NCI-H128 (cell line): ENCODE results near the gene GALNT2.

Experiments used
- DNase-seq: peaks from one replicate; lab custom pipeline; 2025; ENCODE audit not compliant: unreplicated experiment; lab: John Stamatoyannopoulos, UW

The GALNT2 gene

GRCh38 chr1:230270559-230271281 lies 203.7 kb downstream of the GALNT2 start:
- no peak for DNase-seq

GRCh38 chr1:230271300-230272035 lies 204.4 kb downstream of the GALNT2 start:
- DNase-seq, result no peak

- DNase-seq, result no peak
These were observed 205.5 kb downstream of the GALNT2 start for GRCh38 chr1:230272557-230272956.

- DNase-seq, result no peak
These were observed 206.2 kb downstream of the GALNT2 start for GRCh38 chr1:230273141-230273710.

- no peak for DNase-seq
These were observed 207.2 kb downstream of the GALNT2 start for GRCh38 chr1:230274254-230274653.

GRCh38 chr1:230276401-230276800 lies 209.4 kb downstream of the GALNT2 start:
- DNase-seq, result no peak

GRCh38 chr1:230277201-230278025 lies 210.4 kb downstream of the GALNT2 start:
- DNase-seq, result peak; percentile 50

GRCh38 chr1:230278376-230278775 lies 211.3 kb downstream of the GALNT2 start:
- no peak for DNase-seq

- no peak for DNase-seq
These were observed 212.0 kb downstream of the GALNT2 start for GRCh38 chr1:230278871-230279582.

- no peak for DNase-seq
These were observed 212.5 kb downstream of the GALNT2 start for GRCh38 chr1:230279583-230279945.

- no peak for DNase-seq
These were observed 213.2 kb downstream of the GALNT2 start for GRCh38 chr1:230280054-230280795.

- DNase-seq, result no peak
These were observed 213.9 kb downstream of the GALNT2 start for GRCh38 chr1:230280906-230281413.

- DNase-seq, result no peak
These were observed 214.5 kb downstream of the GALNT2 start for GRCh38 chr1:230281556-230281955.

GRCh38 chr1:230282157-230282556 lies 215.1 kb downstream of the GALNT2 start:
- DNase-seq, result no peak

- no peak for DNase-seq
These were observed 216.6 kb downstream of the GALNT2 start for GRCh38 chr1:230283678-230284077.

GRCh38 chr1:230284891-230285290 lies 217.9 kb downstream of the GALNT2 start:
- no peak for DNase-seq

- no peak for DNase-seq
These were observed 218.3 kb downstream of the GALNT2 start for GRCh38 chr1:230285351-230285750.

- DNase-seq, result no peak
These were observed 219.3 kb downstream of the GALNT2 start for GRCh38 chr1:230286166-230286889.

GRCh38 chr1:230286890-230287269 lies 219.8 kb downstream of the GALNT2 start:
- DNase-seq, result no peak
